ENCODE measurements around the gene TMEM131.

TMEM131 gene

DNA sequence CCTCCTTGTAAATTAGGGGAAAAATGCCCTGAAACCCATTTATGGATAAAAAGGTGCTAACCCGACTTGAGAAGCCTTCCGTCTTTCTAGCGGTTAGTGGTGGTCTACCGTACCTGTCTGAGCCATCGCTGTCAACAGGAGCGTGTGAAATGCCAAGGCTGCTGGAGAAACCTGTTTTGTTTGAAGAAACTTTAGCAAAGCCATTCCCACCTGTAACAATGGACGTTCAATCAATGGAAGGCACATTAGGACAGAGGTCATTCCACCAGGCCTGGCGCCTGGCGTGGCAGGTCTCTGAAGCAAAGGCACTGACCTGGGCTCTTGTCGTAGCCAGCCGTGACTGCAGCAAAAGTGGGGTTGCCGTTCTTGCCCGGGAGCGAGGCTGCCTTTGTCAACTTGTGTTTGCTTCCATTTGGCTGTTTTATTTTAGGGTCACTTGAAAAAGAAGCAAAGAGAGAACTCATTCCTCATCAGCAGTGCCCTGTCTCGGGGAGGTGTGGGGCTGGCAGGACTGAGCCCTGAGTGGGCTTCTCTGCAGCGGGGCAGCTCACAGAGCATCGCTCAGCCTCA lies 235.2 kb downstream of the TMEM131 start:
- Mint-ChIP-seq H3K27me3 (no peaks in the 10 kb centered on the region), H3K36me3 (peaks cover 79% of the 10 kb centered on the region), H3K9me3 (no peaks in the 10 kb centered on the region), H3K4me3 (no peak overlapping the region), H3K4me1 (no peaks in the 10 kb centered on the region), H3K27ac (peak overlapping the region; percentile 2)
- no peak for ATAC-seq

DNA sequence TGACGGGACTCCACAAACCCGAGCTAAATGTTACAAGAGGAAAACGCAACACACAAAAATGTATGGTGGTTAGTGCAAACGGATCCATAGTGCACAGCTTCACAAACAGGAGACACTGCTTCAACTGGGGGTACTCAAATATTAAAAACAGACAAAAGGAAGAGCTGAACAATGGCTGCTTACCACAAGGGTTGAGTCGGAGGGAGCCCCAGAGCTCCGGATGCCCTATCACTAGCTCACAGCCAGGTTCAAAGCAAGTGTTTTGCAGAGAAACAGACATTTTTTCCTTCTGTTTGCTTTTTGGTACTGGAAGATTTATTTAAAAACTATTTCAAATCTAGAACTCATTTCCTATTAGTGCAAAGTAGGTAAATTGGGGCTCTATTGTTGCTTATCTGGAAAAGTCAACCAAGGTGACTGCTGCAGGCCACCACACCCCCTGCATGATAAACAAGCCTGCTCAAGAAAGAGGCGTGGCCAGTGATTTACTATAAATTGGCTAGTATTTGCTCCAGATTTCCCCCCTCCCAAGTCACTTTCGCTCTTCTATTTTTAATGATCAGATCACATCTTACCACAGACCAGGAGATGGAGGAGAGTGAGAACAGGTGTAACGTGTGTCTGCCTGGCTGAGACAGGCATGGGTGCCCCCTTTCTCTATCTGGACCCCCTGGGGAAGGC lies 235.9 kb downstream of the TMEM131 start:
- no peak for ATAC-seq
- Mint-ChIP-seq H3K27me3 (no peaks in the 10 kb centered on the region), H3K4me3 (no peak overlapping the region), H3K4me1 (no peaks in the 10 kb centered on the region), H3K36me3 (peaks cover 73% of the 10 kb centered on the region), H3K9me3 (no peaks in the 10 kb centered on the region), H3K27ac (peak overlapping the region; percentile 2)

DNA sequence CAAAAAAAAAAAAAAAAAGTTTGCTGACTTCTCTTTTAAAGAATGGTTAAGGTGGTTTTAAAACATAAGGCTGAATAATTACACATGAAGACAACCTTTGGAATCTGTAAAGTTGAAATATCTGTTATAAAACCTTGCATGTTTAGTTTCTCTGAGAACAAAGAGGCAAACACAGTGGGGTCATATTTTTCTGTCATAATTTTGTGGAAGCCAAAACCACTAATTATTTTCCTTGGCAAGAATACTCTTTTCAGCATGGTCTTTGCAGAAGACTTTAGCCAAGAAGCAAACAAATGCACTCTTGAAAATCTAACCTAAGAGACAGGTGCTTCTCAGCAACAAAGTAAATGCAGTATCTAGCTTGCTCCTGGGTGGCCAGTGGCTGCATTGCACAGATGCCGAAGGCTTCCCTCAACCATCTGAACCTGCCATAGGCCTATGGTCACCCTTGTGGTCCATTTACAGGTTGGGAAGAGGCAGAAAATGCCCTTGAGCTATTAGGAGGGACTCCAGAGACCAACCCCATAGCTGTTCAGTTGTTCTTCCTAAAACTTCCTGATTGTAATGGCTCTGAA lies 237.5 kb downstream of the TMEM131 start:
- ATAC-seq, result no peak
- Mint-ChIP-seq H3K27me3 (no peaks in the 10 kb centered on the region), H3K4me3 (no peak overlapping the region), H3K4me1 (no peaks in the 10 kb centered on the region), H3K9me3 (no peaks in the 10 kb centered on the region), H3K36me3 (peaks cover 64% of the 10 kb centered on the region), H3K27ac (no peak overlapping the region)

DNA sequence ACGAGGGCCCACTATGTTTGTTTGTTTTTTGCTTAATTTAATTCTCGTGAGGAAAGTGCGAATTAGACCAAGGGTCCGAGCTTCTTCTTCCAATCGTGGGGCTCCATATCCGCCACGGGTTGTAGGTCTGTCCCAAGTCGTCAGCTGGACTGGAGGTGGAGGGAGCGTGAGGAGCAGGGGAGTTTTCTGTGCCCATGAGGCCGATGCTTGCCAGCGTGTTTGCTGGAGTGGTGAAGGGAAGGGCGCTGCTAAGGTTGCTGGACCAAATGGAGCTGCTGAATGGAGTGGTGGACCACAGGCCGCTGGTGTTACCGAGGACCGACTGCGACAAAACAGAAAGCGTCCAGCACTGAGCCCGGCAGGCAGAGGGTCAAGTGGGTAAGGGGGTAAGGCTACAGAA lies 238.7 kb downstream of the TMEM131 start:
- Mint-ChIP-seq H3K27ac (no peak overlapping the region), H3K4me3 (no peak overlapping the region), H3K9me3 (no peaks in the 10 kb centered on the region), H3K36me3 (peaks cover 62% of the 10 kb centered on the region), H3K4me1 (no peaks in the 10 kb centered on the region), H3K27me3 (no peaks in the 10 kb centered on the region)
- no peak for ATAC-seq

DNA sequence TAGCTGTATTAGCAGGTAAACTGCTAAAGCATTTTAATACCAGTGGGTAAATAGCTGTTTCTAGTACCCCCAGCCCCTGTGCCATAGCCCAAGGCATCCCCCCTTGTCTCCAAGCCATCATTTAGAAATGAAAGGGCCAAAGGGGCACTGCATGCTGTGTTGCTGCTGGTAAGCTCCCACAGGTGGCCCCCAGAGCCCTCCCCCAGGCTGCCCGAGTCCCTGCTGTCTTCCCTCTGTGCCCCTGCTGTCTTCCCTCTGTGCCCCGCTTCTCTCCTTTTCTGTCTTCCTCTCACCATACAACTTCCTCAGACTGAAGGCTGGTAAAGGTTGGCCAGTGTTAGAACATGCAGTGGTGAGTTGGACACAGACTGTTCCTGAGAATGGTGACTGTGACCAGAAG lies 240.3 kb downstream of the TMEM131 start:
- H3K36me3 Mint-ChIP-seq, result peaks cover 63% of the 10 kb centered on the region
- no peak overlapping the region for H3K4me3 Mint-ChIP-seq
- no peak for ATAC-seq
- no peaks in the 10 kb centered on the region for H3K27me3 Mint-ChIP-seq
- no peaks in the 10 kb centered on the region for H3K4me1 Mint-ChIP-seq
- H3K9me3 Mint-ChIP-seq, result no peaks in the 10 kb centered on the region
- H3K27ac Mint-ChIP-seq, result no peak overlapping the region

DNA sequence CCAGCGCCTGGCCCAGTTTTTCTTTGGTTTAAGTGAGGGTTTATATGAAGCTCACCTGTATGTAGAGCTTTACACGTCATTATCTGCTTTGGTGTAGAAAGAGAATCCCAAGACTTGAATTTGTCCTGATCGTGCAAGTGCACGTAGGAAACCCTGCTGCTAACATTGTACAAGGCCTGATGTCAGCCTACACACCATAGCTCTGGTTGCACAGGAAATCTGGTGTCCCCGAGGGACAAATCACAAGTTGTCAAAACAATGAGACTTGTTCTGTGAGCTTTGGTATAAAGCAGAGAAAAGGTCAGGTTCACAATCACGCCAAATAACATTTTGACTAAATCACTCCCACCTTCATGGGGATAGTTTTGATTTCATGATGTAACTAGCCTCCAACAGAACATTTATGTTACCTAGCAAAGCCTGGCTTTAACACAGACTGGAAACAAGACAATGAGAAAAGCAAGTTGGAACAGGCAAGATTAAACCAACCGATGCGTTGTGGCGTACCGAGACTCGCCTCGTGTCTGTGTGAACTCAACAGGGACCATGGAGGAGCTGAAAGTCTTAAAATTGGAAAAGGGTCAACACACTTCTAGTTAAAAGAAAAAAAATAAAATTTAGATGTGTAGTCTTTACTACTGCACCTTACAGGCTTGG lies 240.9 kb downstream of the TMEM131 start:
- Mint-ChIP-seq H3K4me1 (no peaks in the 10 kb centered on the region), H3K36me3 (peaks cover 62% of the 10 kb centered on the region), H3K27ac (no peak overlapping the region), H3K4me3 (no peak overlapping the region), H3K27me3 (no peaks in the 10 kb centered on the region), H3K9me3 (no peaks in the 10 kb centered on the region)
- ATAC-seq, result no peak

DNA sequence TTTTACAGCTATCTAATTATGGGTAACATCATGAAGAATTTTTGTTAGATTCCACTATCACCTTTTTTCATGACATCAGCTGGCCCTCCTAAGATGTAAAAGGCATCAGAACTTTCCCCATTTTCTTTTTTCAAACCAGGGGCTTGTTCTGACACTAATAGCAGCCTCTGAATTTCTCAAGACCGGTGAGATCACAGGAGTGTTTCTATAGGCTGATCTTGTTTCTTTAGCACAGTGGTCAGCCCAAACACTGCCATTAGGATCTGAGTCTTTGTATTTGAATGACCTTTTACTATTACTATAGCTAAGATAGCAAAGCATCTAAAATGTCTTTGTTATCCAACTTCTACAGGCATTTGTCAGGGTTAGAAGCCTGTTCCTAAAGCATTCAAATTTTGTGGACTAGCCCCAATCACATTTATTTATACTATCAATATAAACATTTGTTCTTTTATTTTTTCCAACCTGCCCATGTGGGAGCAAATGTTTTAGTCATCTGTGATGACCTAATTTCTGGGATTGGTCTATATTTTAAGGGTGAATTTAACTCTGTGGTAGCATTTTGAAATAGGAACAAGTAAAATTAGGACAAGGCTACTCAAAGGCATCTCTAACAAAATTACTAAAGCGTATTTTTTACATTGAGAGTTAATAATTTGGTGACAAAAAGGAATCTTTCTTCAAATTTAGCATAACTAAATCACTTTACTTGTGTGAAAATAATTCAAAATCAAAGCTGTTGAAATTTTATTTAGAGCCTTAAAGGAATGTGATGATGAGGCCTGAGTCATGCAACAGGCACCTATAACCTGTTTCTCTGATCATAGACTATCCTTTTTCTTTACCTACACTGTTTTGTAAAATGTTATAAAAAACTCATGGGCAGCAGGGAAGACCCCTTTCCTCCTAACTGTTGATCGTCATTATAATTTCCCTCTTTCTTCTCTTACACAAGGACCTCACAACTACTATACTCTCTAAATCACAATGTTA lies 243.1 kb downstream of the TMEM131 start:
- Mint-ChIP-seq H3K4me1 (peaks cover 13% of the 10 kb centered on the region), H3K27me3 (no peaks in the 10 kb centered on the region), H3K4me3 (no peak overlapping the region), H3K9me3 (no peaks in the 10 kb centered on the region), H3K36me3 (peaks cover 52% of the 10 kb centered on the region), H3K27ac (no peak overlapping the region)
- no peak for ATAC-seq

DNA sequence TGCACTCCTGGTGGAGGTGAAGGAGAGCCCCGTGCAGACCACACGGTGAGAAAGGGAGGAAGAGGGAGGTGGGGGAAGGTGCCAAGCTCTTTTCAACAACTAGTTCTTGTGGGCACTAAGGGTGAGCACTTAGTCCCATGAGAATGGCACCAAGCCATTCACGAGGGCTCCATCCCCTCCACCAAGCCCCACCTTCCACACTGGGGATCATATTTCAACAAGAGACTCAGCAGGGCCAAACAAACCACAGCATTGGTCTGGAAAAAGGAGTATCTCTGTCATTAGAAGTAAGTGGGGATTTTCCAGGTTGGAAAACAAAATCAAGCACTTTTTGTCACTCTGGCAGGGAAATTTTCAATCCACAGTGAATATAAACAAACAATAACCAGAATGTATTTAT lies 244.0 kb downstream of the TMEM131 start:
- no peak for ATAC-seq
- Mint-ChIP-seq H3K27me3 (no peaks in the 10 kb centered on the region), H3K9me3 (no peaks in the 10 kb centered on the region), H3K36me3 (peaks cover 46% of the 10 kb centered on the region), H3K4me1 (peaks cover 14% of the 10 kb centered on the region), H3K27ac (no peak overlapping the region), H3K4me3 (no peak overlapping the region)

DNA sequence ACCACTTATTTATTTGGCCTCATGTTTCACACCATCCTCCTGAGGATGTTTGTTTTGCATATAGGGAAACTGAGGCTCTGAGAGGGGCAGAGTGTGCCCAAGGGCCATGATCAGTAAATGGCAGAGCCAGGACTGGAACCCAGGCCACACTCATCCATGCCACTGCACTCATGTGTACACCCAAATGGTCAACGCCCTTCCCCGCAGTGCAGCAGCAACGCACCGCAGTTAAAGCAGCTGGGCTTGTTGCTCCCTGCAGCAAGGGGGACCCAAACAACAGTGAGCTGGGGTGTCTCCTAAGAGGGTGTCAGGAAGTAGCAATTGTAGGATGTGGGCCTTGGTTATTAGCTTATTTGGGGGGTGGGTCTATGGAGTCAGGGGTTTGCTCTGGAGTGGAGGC lies 245.7 kb downstream of the TMEM131 start:
- Mint-ChIP-seq H3K9me3 (no peaks in the 10 kb centered on the region), H3K27ac (no peak overlapping the region), H3K27me3 (no peaks in the 10 kb centered on the region)

DNA sequence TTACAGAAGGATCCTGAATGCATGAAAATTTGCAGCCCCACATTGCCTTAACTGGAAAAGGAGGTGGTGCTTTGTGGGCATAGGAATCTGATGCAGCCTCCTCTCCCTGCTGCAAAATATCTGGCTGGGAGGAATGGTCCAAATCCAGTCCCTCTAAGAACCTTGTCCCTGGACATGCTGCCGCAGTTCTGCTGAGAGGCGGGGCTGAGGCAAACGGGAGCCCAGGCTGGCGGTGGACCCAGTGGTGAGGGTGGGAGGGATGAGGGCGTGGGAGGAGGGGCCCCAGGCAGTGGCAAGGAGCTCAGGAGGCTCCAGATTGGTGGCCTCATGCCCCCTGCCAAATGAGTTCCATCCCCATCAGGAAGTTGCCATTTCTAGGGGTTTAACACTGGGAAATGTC lies 246.2 kb downstream of the TMEM131 start:
- no peaks in the 10 kb centered on the region for H3K9me3 Mint-ChIP-seq
- no peak overlapping the region for H3K4me3 Mint-ChIP-seq
- H3K27ac Mint-ChIP-seq, result no peak overlapping the region
- ATAC-seq, result no peak
- H3K27me3 Mint-ChIP-seq, result no peaks in the 10 kb centered on the region
- H3K36me3 Mint-ChIP-seq, result peaks cover 44% of the 10 kb centered on the region
- peaks cover 29% of the 10 kb centered on the region for H3K4me1 Mint-ChIP-seq

More for the DNA sequence above, 245.7 kb downstream of the TMEM131 start:
- Mint-ChIP-seq H3K4me3 (no peak overlapping the region), H3K4me1 (peaks cover 29% of the 10 kb centered on the region), H3K36me3 (peaks cover 44% of the 10 kb centered on the region)
- no peak for ATAC-seq

DNA sequence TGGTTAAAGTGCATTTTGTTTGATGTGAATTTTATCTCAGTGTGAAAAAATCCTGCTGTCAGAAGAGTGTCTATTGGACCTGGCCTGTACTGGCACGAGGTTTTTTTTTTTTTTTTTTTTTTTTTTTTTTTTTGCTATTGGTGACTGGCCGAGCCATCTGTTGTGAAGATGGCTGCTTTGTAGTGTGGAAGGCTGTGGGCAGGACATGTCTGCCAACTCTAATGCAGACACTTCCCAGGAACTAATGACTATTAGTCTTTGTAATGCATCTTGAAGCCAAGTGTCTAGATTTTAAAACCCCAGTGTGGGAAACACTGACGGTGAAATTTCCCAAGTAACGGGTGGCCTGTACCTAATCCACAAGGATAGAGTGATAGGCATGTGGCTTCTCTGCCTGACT lies 248.0 kb downstream of the TMEM131 start:
- H3K27me3 Mint-ChIP-seq, result no peaks in the 10 kb centered on the region
- peaks cover 48% of the 10 kb centered on the region for H3K36me3 Mint-ChIP-seq
- no peak overlapping the region for H3K4me3 Mint-ChIP-seq
- peaks cover 30% of the 10 kb centered on the region for H3K4me1 Mint-ChIP-seq
- H3K27ac Mint-ChIP-seq, result no peak overlapping the region
- no peak for ATAC-seq
- H3K9me3 Mint-ChIP-seq, result no peaks in the 10 kb centered on the region

DNA sequence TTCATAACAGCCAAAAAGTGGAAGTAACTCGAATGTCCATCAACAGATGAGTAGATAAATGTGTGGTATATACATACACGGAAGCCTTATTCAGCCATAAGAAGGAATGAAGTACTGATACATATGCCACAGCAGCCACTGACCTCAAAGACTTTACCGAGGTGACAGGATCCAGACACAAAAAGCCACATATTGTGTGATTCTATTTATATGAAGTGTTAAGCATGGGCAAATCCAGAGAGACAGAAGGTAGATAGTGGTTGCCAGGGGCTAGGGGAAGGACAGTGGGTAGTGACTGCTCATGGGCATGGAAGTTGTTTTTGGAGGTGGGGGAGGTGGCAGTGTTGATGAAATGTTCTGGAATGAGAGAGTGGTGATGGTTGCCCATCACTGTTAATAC lies 248.5 kb downstream of the TMEM131 start:
- no peaks in the 10 kb centered on the region for H3K27me3 Mint-ChIP-seq
- no peak for ATAC-seq
- H3K27ac Mint-ChIP-seq, result no peak overlapping the region
- H3K4me1 Mint-ChIP-seq, result peaks cover 34% of the 10 kb centered on the region
- H3K4me3 Mint-ChIP-seq, result no peak overlapping the region
- peaks cover 48% of the 10 kb centered on the region for H3K36me3 Mint-ChIP-seq
- H3K9me3 Mint-ChIP-seq, result no peaks in the 10 kb centered on the region

DNA sequence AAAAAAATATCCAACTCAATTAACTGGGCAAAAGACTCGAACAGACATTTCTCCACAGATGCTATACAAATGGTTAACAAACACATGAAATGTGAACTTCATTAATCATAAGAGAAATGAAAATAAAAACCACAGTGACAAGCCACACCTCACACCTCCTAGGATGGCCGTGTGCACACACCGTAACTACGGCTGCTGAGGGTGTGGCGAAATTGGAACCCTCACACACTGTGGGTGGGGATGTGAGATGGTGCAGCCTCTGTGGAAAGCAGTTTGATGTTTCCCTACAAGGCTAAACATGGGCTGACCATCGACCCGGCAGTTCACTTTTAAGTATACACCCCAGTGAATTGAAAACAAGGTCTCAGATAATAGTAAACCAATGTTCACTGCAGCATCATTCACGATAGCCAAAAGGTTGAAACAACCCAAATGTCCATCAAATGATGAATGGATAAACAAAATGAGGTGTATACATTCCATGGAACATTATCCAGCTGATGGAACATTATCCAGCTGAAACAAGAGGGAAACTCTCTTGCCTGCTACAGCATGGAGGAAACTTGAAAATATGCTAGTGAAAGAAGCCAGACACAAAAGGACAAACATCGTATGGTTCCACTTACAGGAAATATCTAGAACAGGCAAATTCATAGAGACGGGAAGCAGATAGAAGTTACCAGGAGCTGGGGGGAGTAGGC lies 250.1 kb downstream of the TMEM131 start:
- H3K4me1 Mint-ChIP-seq, result peaks cover 42% of the 10 kb centered on the region
- no peaks in the 10 kb centered on the region for H3K27me3 Mint-ChIP-seq
- ATAC-seq, result peak; percentile 59
- H3K27ac Mint-ChIP-seq, result no peak overlapping the region
- no peak overlapping the region for H3K4me3 Mint-ChIP-seq
- H3K36me3 Mint-ChIP-seq, result peaks cover 32% of the 10 kb centered on the region
- H3K9me3 Mint-ChIP-seq, result no peaks in the 10 kb centered on the region

DNA sequence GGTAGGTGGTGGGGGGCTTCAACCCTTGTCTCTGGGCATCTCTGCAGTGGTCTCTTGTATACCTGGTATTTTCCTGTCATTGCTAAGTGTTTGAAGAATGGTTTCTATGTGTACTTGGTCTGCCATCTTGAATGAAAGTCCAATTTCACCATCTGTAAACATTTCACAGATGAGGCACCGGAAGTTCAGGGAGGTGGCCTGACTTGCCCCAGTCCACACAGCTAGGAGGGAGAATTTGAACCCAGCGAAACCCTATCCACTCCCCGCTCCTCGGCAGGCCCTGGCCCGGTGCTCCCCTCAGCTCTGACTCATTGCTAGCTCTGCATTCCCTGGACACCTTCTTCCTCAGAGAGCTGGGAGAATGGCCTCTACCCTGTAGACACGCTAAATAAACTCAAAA lies 251.8 kb downstream of the TMEM131 start:
- no peak overlapping the region for H3K27ac Mint-ChIP-seq
- peaks cover 40% of the 10 kb centered on the region for H3K4me1 Mint-ChIP-seq
- peaks cover 18% of the 10 kb centered on the region for H3K36me3 Mint-ChIP-seq
- no peaks in the 10 kb centered on the region for H3K27me3 Mint-ChIP-seq
- no peak for ATAC-seq
- no peaks in the 10 kb centered on the region for H3K9me3 Mint-ChIP-seq
- H3K4me3 Mint-ChIP-seq, result no peak overlapping the region

Data from stimulated activated memory B cell treated with anti-CD40 and anti-IgM and Interleukin-4, amounts not matched to agents 10 μg/mL and 1 μg/mL and 100 μg/mL, for 72 hours (primary cell).